ENCODE measurements around the gene DNAJC4.

DNA sequence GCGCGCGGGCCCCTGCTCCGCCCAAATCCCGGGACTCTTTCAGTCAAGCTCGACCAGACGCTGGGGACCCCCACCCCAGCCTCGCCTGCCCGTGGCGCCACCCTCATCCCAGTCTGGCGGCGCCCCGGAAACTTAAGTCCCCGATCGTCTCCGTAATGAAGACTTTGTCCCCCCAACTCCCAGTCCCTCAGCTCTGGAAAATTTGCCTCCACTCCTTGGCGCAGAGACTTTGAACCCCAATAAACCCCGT lies 21.3 kb downstream of the DNAJC4 start:
- TF ChIP-seq POLR2AphosphoS5 (IDR thresholded peaks at IDR 0.05; ENCODE audit: borderline replicate concordance, low read depth, low read length) (no peak), EZH2 (IDR thresholded peaks at IDR 0.05) (no peak), FOXP2 (optimal IDR thresholded peaks at IDR 0.05; ENCODE audit: control extremely low read depth, extremely low read length, insufficient read depth) (no peak)
